IMR-90 (cell line): ENCODE measurements around the gene ALKBH3. TPM values are rescaled to one million over a fixed set of nuclear protein-coding genes. Genes with fewer than 3 reads are reported as not detected.

Experiments
- ATAC-seq: fragments of 200-7000 bp; cut with Tn5 transposase; 2 replicates; pipeline ENCODE4 v1.9.1; 2020; ENCODE audit warnings: low read depth, mild to moderate bottlenecking, moderate library complexity
- BruUV-seq: library from RNA; stranded (reverse); fragments of 400-500 nt; replicated peaks from 2 replicates; lab custom pipeline; 2021; lab: Mats Ljungman, UMichigan
- CTCF ChIA-PET: fragments of 300-600 bp; formaldehyde crosslinking; extraction: SDS; loops from one replicate; lab custom pipeline; 2021; ENCODE audit warnings: antibody characterized with exemption; lab: Yijun Ruan, JAX
- POLR2A ChIA-PET: fragments of 300-600 bp; sonication (Branson Sonifier 250); formaldehyde crosslinking; loops from one replicate; lab custom pipeline; 2022; ENCODE audit warnings: antibody characterized with exemption; ENCODE audit not compliant: unreplicated experiment; lab: Charles Lee
- DNase-seq: peaks from one replicate; pipeline ENCODE4 v3.0.0; 2013
- H2AFZ ChIP-seq: replicated peaks from 2 replicates; pipeline ENCODE3; 2013; ENCODE audit warnings: low read length, mild to moderate bottlenecking; ENCODE audit not compliant: poor library complexity
- H2AK5ac ChIP-seq: 2 replicates; pipeline ENCODE4 v1.6.1; 2013; ENCODE audit warnings: low read depth, low read length, inconsistent platforms
- H2AK9ac ChIP-seq: replicated peaks from 2 replicates; pipeline ENCODE3; 2013; ENCODE audit warnings: mild to moderate bottlenecking, low read depth, low read length, moderate library complexity; ENCODE audit not compliant: poor library complexity
- H2BK120ac ChIP-seq: 2 replicates; pipeline ENCODE4 v1.6.1; 2013; ENCODE audit warnings: low read depth, low read length, inconsistent platforms
- H2BK15ac ChIP-seq: 3 replicates; pipeline ENCODE4 v1.6.1; 2013; ENCODE audit warnings: low read depth, low read length, inconsistent platforms
- H2BK20ac ChIP-seq: 2 replicates; pipeline ENCODE4 v1.6.1; 2013; ENCODE audit warnings: low read depth, mild to moderate bottlenecking, inconsistent platforms, low read length, moderate library complexity
- H2BK5ac ChIP-seq: 2 replicates; pipeline ENCODE4 v1.6.1; 2013; ENCODE audit warnings: mild to moderate bottlenecking, low read depth, low read length, inconsistent platforms; ENCODE audit not compliant: poor library complexity, severe bottlenecking
- H3K14ac ChIP-seq: replicated peaks from 2 replicates; pipeline ENCODE4 v1.6.1; 2013; ENCODE audit warnings: low read depth, low read length, inconsistent platforms
- H3K18ac ChIP-seq: 2 replicates; pipeline ENCODE4 v1.6.1; 2013; ENCODE audit warnings: low read depth, low read length, control low read depth
- H3K23ac ChIP-seq: 2 replicates; pipeline ENCODE4 v1.6.1; 2013; ENCODE audit warnings: low read depth, low read length, inconsistent platforms
- H3K27ac ChIP-seq: 2 replicates; pipeline ENCODE4 v1.5.1; 2013; ENCODE audit warnings: mild to moderate bottlenecking, control low read depth, low read length; ENCODE audit not compliant: insufficient read depth
- H3K27me3 ChIP-seq: 2 replicates; pipeline ENCODE4 v1.6.1; 2013; ENCODE audit warnings: low read length; ENCODE audit not compliant: control insufficient read depth, insufficient read depth
- H3K36me3 ChIP-seq: 2 replicates; pipeline ENCODE4 v1.6.1; 2013; ENCODE audit warnings: low read length, mixed read lengths; ENCODE audit not compliant: control insufficient read depth, insufficient read depth
- H3K4ac ChIP-seq: 2 replicates; pipeline ENCODE4 v1.6.1; 2013; ENCODE audit warnings: low read depth, low read length, inconsistent platforms
- H3K4me1 ChIP-seq: 2 replicates; pipeline ENCODE4 v1.6.1; 2013; ENCODE audit warnings: low read length, mixed read lengths; ENCODE audit not compliant: control insufficient read depth, insufficient read depth
- H3K4me2 ChIP-seq: 2 replicates; pipeline ENCODE4 v1.6.1; 2013; ENCODE audit warnings: low read depth, mild to moderate bottlenecking, control low read depth, low read length, moderate library complexity
- H3K4me3 ChIP-seq: 2 replicates; pipeline ENCODE4 v1.5.1; 2013; ENCODE audit warnings: low read depth, mild to moderate bottlenecking, control low read depth, low read length, moderate library complexity; ENCODE audit not compliant: insufficient read depth
- H3K56ac ChIP-seq: 2 replicates; pipeline ENCODE4 v1.6.1; 2013; ENCODE audit warnings: low read length, inconsistent platforms; ENCODE audit not compliant: insufficient read depth; ENCODE audit errors: extremely low read depth
- H3K79me1 ChIP-seq, 2 experiments: 2 replicates each; pipeline ENCODE4 v1.6.1; 2013; ENCODE audit warnings: low read length in 2 of 2, inconsistent platforms in 1 of 2, low read depth in 1 of 2
- H3K9ac ChIP-seq: 2 replicates; pipeline ENCODE4 v1.6.1; 2013; ENCODE audit warnings: low read depth, low read length, control low read depth
- H3K9me1 ChIP-seq: 2 replicates; pipeline ENCODE4 v1.6.1; 2013; ENCODE audit warnings: low read length, inconsistent platforms; ENCODE audit not compliant: insufficient read depth
- H3K9me3 ChIP-seq: 2 replicates; pipeline ENCODE4 v1.6.1; 2013; ENCODE audit warnings: low read length; ENCODE audit not compliant: control insufficient read depth, insufficient read depth
- H4K20me1 ChIP-seq: 2 replicates; pipeline ENCODE4 v1.6.1; 2013; ENCODE audit warnings: low read length, inconsistent platforms; ENCODE audit not compliant: insufficient read depth
- H4K5ac ChIP-seq: 2 replicates; pipeline ENCODE4 v1.6.1; 2013; ENCODE audit warnings: mild to moderate bottlenecking, low read depth, low read length, control low read depth
- H4K8ac ChIP-seq, 2 experiments: 2 replicates each; pipeline ENCODE4 v1.6.1; 2013; ENCODE audit warnings: low read depth in 2 of 2, low read length in 2 of 2, control low read depth in 1 of 2, inconsistent platforms in 1 of 2
- H4K91ac ChIP-seq: 2 replicates; pipeline ENCODE4 v1.6.1; 2013; ENCODE audit warnings: low read depth, low read length, inconsistent platforms; ENCODE audit not compliant: insufficient read depth
- CHD1 ChIP-seq: IDR thresholded peaks from 2 replicates; pipeline ENCODE4 v1.6.1; 2012; ENCODE audit warnings: low read depth, low read length, improper control_type of control experiment
- FOS ChIP-seq: fragments of 150-350 bp; IDR thresholded peaks from 2 replicates; pipeline ENCODE4 v1.6.1; 2016; ENCODE audit warnings: low read depth, low read length
- MAFK ChIP-seq: IDR thresholded peaks from 2 replicates; pipeline ENCODE4 v1.6.1; 2012; ENCODE audit warnings: low read depth, low read length, improper control_type of control experiment
- MAZ ChIP-seq: IDR thresholded peaks from 2 replicates; pipeline ENCODE4 v1.6.1; 2012; ENCODE audit warnings: low read depth, mild to moderate bottlenecking, low read length, improper control_type of control experiment, moderate library complexity, borderline replicate concordance
- MXI1 ChIP-seq: IDR thresholded peaks from 2 replicates; pipeline ENCODE4 v1.6.1; 2012; ENCODE audit warnings: low read depth, mild to moderate bottlenecking, low read length, moderate library complexity, borderline replicate concordance
- NFE2L2 ChIP-seq: fragments of 150-350 bp; IDR thresholded peaks from 2 replicates; pipeline ENCODE4 v1.6.1; 2016; ENCODE audit warnings: low read depth, mild to moderate bottlenecking, low read length
- POLR2A ChIP-seq: IDR thresholded peaks from 2 replicates; pipeline ENCODE4 v1.6.1; 2012; ENCODE audit warnings: mild to moderate bottlenecking, low read depth, low read length
- RAD21 ChIP-seq: IDR thresholded peaks from 2 replicates; pipeline ENCODE4 v1.6.1; 2012; ENCODE audit warnings: low read length, improper control_type of control experiment
- RCOR1 ChIP-seq: IDR thresholded peaks from 2 replicates; pipeline ENCODE4 v1.6.1; 2012; ENCODE audit warnings: mild to moderate bottlenecking, low read length, improper control_type of control experiment; ENCODE audit not compliant: insufficient replicate concordance
- RFX5 ChIP-seq: IDR thresholded peaks from 2 replicates; pipeline ENCODE4 v1.8.0; 2012; ENCODE audit warnings: low read depth, mild to moderate bottlenecking, low read length, moderate library complexity
- SMC3 ChIP-seq: fragments of 150-350 bp; IDR thresholded peaks from 2 replicates; pipeline ENCODE4 v1.6.1; 2016; ENCODE audit warnings: low read depth, mild to moderate bottlenecking, antibody characterized with exemption, low read length, moderate library complexity
- WGBS, 2 experiments: methylation state at CpG; one replicate each; pipeline versions ENCODE4 v1.1.5 to v1.1.7; 2013; ENCODE audit warnings: missing lambda C conversion rate in 2 of 2; ENCODE audit not compliant: insufficient read length in 1 of 2; ENCODE audit errors: extremely low coverage in 2 of 2; 5-methylcytosine and 5-hydroxymethylcytosine counted together
- dilution Hi-C: fragments of 300-500 bp; cut with HindIII; formaldehyde crosslinking; loops from one replicate; pipeline ENCODE4 v1.14.3; 2018; ENCODE audit warnings: low sequenced_read_pairs; ENCODE audit not compliant: unreplicated experiment
- in situ Hi-C: fragments of 300-500 bp; cut with MboI; formaldehyde crosslinking; loops from 3 replicates; pipeline ENCODE4 v1.14.3; 2019; ENCODE audit warnings: low sequenced_read_pairs, inconsistent platforms, mixed read lengths
- intact Hi-C: fragments of 100-400 bp; cut with micrococcal nuclease; formaldehyde crosslinking; loops from 2 replicates; pipeline ENCODE4 v1.10.0; 2022
- polyA plus RNA-seq, 3 experiments: library from polyadenylated mRNA; depleted of rRNA; stranded (reverse); fragments of >200 nt; gene quantifications; 2 replicates each; pipeline ENCODE4 v1.2.3, GENCODE V29; 2012; ENCODE audit warnings: low replicate concordance in 1 of 3
- total RNA-seq: library from RNA; depleted of rRNA; stranded (reverse); fragments of >200 nt; gene quantifications from 2 replicates; pipeline ENCODE4 v1.2.3, GENCODE V29; 2012
- TF ChIP-seq, protein P1 (sequence below): fragments of 150-350 bp; IDR thresholded peaks from 2 replicates; pipeline ENCODE4 v1.6.1; 2016; ENCODE audit warnings: low read depth, mild to moderate bottlenecking, low read length, moderate library complexity, borderline replicate concordance

Gene ALKBH3
- total and polyA plus RNA-seq, 2 of the 4 experiments (the other 2 are of a cell fraction), result 27.7 to 62.9 TPM

DNA sequence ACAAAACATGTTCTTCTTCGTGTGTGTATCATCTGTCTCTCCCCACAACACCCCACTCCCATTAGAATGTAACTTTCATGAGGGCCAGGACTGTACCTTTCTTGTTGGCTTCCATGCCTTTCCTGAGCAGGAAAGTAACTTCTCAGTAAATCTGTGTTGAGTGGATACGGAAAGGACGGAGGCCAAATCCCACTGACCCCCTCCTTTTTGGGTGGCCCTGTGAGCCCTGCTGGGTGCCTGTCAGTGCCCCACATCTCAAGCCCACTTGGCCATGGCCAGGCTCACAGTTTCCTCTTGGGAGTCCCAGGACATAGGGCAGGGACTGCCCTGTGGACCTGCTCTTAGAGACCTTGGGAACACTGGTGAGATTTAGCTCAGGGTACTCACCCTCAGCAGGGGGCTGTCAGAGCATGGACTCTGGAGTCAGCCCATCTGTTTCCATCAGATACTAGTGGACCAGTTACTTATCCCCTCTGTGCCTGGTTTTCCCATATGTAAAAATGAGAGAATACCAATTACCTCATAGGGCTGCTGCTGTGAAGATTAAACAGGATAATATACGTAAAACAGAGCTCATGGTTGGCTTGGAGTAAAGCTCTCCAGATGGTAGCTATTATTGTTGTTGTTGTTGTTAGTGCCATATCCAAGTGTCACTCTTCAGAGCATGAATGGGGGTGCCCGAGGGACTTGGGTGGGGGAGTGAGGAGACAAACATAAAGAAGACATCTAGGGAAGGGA lies 60.8 kb downstream of the ALKBH3 start (continued):
- TF ChIP-seq, protein P1, sequence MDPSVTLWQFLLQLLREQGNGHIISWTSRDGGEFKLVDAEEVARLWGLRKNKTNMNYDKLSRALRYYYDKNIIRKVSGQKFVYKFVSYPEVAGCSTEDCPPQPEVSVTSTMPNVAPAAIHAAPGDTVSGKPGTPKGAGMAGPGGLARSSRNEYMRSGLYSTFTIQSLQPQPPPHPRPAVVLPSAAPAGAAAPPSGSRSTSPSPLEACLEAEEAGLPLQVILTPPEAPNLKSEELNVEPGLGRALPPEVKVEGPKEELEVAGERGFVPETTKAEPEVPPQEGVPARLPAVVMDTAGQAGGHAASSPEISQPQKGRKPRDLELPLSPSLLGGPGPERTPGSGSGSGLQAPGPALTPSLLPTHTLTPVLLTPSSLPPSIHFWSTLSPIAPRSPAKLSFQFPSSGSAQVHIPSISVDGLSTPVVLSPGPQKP, result no peak

DNA sequence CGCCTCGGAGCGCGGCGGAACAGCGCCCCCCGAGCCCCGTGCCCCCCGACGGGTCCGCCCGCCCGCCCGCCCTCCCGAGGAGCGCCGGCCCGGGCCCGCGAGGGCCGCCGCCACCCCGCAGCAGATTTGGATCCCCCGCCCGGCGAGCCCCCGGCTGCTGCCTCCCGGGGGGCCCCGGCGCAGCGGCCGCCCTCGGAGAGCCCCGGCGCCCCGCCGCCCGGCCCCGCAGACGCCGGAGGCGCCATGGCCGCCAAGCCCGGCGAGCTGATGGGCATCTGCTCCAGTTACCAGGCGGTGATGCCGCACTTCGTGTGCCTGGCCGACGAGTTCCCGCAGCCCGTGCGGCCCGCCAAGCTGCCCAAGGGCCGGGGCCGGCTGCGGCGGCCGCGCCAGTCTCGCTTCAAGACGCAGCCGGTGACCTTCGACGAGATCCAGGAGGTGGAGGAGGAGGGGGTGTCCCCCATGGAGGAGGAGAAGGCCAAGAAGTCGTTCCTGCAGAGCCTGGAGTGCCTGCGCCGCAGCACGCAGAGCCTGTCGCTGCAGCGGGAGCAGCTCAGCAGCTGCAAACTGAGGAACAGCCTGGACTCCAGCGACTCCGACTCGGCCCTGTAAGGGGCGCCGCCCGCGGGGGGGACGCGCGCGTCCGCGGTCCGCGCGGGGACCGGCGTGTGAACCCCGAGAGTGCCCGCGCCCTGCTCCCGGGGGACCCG lies 62.2 kb downstream of the ALKBH3 start:
- H2AK9ac ChIP-seq, result no peak overlapping the region
- no peak overlapping the region for H3K4ac ChIP-seq
- H3K36me3 ChIP-seq, result no peaks in the 10 kb centered on the region
- dilution Hi-C loops (no loop called here), intact Hi-C loops (no loop called here), in situ Hi-C loops (no loop called here)
- H3K9me3 ChIP-seq, result no peaks in the 10 kb centered on the region
- H3K4me2 ChIP-seq, result peak overlapping the region; percentile 73
- H3K4me1 ChIP-seq, result peaks cover 5% of the 10 kb centered on the region; the same call in 1 of the 2 replicates
- H3K9me1 ChIP-seq, result peaks cover 3% of the 10 kb centered on the region; the same call in 1 of the 2 replicates
- H2BK5ac ChIP-seq, result no peak overlapping the region
- peak overlapping the region; percentile 89 for H2AFZ ChIP-seq
- H3K18ac ChIP-seq, result no peak overlapping the region
- H3K14ac ChIP-seq, result no peak overlapping the region
- peaks cover 57% of the 10 kb centered on the region for H3K27me3 ChIP-seq
- H3K9ac ChIP-seq, result no peak overlapping the region
- peak overlapping the region; percentile 85; the same call in 1 of the 2 replicates for H3K23ac ChIP-seq
- H2BK20ac ChIP-seq, result no peak overlapping the region
- no peaks in the 10 kb centered on the region for H3K79me1 ChIP-seq
- ChIA-PET POLR2A (no interaction called here), CTCF (interaction anchor here (0.6 to 1.3 kb wide), 3 partner anchors 9 to 112 kb away, joined by 3 read pairs; no protein-coding TSS in a partner anchor)
- peaks cover 7% of the 10 kb centered on the region; the same call in 1 of the 2 replicates for H4K20me1 ChIP-seq
- BruUV-seq, result no TSS peak
- peak overlapping the region; percentile 43 for H3K4me3 ChIP-seq
- no peak overlapping the region for H4K8ac ChIP-seq
- no peak overlapping the region for H4K91ac ChIP-seq
- ATAC-seq, result peak; percentile 34
- H3K27ac ChIP-seq, result no peak overlapping the region; the same call in 1 of the 2 replicates
- H4K5ac ChIP-seq, result no peak overlapping the region
- H2AK5ac ChIP-seq, result no peak overlapping the region
- no peak overlapping the region for H2BK15ac ChIP-seq
- H3K56ac ChIP-seq, result no peak overlapping the region
- WGBS, 2 experiments, result 0% methylated on average over 37 of the region's 94 CpGs; no CpG with 5 or more reads in 1 of the 2 experiments
- no peak overlapping the region for H2BK120ac ChIP-seq
- DNase-seq, result peak; percentile 33
- TF ChIP-seq POLR2A, result no peak; the same call in none of the 2 replicates
- TF ChIP-seq RAD21, result no peak
- no peak for TF ChIP-seq FOS
- no peak for TF ChIP-seq RFX5
- no peak for TF ChIP-seq RCOR1
- TF ChIP-seq NFE2L2, result no peak
- no peak for TF ChIP-seq MAZ
- TF ChIP-seq SMC3, result no peak
- no peak for TF ChIP-seq CHD1
- TF ChIP-seq MXI1, result no peak
- TF ChIP-seq MAFK, result no peak
